ENCODE measurements around the gene RPS10.

DNA sequence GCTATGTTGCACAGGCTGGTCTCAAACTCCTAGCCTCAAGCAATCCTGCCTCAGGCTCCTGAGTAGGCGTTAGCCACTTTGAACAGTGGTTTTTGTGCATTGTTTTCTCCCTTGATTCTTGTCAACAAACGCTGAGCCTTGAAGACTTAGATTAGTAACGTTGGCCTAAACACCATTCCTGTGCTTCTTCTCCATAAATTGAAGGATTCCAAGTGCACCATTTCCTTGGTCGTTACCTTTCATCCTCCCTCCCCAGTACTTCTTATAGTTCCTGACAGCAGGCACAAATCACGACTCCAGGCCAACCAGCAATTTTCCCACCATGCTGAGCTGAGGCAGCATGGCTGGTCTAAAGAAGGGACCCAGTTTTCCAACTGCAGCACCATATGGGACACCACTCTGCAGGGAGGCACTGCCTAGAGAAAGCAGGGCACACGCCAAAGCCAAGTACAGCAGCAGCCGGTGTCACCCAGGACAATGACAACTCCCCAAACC lies 8.9 kb downstream of the RPS10 start:
- no peak; the same call in 1 of the 2 replicates for TF ChIP-seq POLR2AphosphoS5 (IDR thresholded peaks at IDR 0.05; ENCODE audit: low read depth, low read length)
- peak; percentile 39; the same call in 1 of the 2 replicates for TF ChIP-seq POLR2A (IDR thresholded peaks at IDR 0.05; ENCODE audit: low read depth, low read length)
